H9 (cell line): Measurements from ENCODE around the gene PLEKHM3. TPM values are rescaled to one million over a fixed set of nuclear protein-coding genes. Genes with fewer than 3 reads are reported as not detected.

Source experiments
- DNase-seq: peaks from one replicate; pipeline ENCODE4 v3.0.0-alpha.2; 2017
- H2AFZ ChIP-seq: one replicate; pipeline ENCODE4 v1.6.1; 2013; ENCODE audit warnings: mild to moderate bottlenecking, low read length, control low read depth, moderate library complexity
- H2AK5ac ChIP-seq: 2 replicates; pipeline ENCODE4 v1.6.1; 2013; ENCODE audit warnings: low read length, control low read depth, mixed read lengths; ENCODE audit not compliant: insufficient read length
- H2BK120ac ChIP-seq: one replicate; pipeline ENCODE4 v1.6.1; 2013; ENCODE audit warnings: low read depth, mild to moderate bottlenecking, low read length, control low read depth, inconsistent platforms; ENCODE audit not compliant: poor library complexity, severe bottlenecking
- H2BK12ac ChIP-seq: 2 replicates; pipeline ENCODE4 v1.6.1; 2013; ENCODE audit warnings: low read length, control low read depth, mixed read lengths, low read depth; ENCODE audit not compliant: insufficient read length
- H2BK15ac ChIP-seq: 2 replicates; pipeline ENCODE4 v1.6.1; 2013; ENCODE audit warnings: low read depth, low read length, control low read depth
- H2BK20ac ChIP-seq: one replicate; pipeline ENCODE4 v1.6.1; 2013; ENCODE audit warnings: low read depth, mild to moderate bottlenecking, low read length, control low read depth, inconsistent platforms; ENCODE audit not compliant: poor library complexity, severe bottlenecking
- H2BK5ac ChIP-seq: 2 replicates; pipeline ENCODE4 v1.6.1; 2013; ENCODE audit warnings: low read length, control low read depth, mixed read lengths; ENCODE audit not compliant: insufficient read length
- H3K14ac ChIP-seq: 2 replicates; pipeline ENCODE4 v1.6.1; 2013; ENCODE audit warnings: low read length, control low read depth; ENCODE audit not compliant: insufficient read depth
- H3K18ac ChIP-seq: 2 replicates; pipeline ENCODE4 v1.6.1; 2013; ENCODE audit warnings: low read depth, mild to moderate bottlenecking, mixed read lengths, low read length, control low read depth; ENCODE audit not compliant: insufficient read length
- H3K23ac ChIP-seq: 2 replicates; pipeline ENCODE4 v1.6.1; 2013; ENCODE audit warnings: low read length, control low read depth, mixed read lengths, low read depth; ENCODE audit not compliant: insufficient read length
- H3K23me2 ChIP-seq: 2 replicates; pipeline ENCODE4 v1.6.1; 2013; ENCODE audit warnings: low read depth, mild to moderate bottlenecking, mixed read lengths, low read length, control low read depth; ENCODE audit not compliant: insufficient read length, poor library complexity, severe bottlenecking
- H3K27ac ChIP-seq: 2 replicates; pipeline ENCODE4 v1.5.1; 2013; ENCODE audit warnings: low read length, control low read depth, mixed read lengths, low read depth; ENCODE audit not compliant: insufficient read length
- H3K27me3 ChIP-seq: 2 replicates; pipeline ENCODE4 v1.6.1; 2013; ENCODE audit warnings: low read length, control low read depth, inconsistent platforms; ENCODE audit not compliant: insufficient read depth
- H3K4ac ChIP-seq: 2 replicates; pipeline ENCODE4 v1.6.1; 2013; ENCODE audit warnings: low read depth, mild to moderate bottlenecking, control low read depth, inconsistent platforms, low read length, moderate library complexity
- H3K4me1 ChIP-seq: 2 replicates; pipeline ENCODE4 v1.6.1; 2013; ENCODE audit warnings: low read length, control low read depth, inconsistent platforms; ENCODE audit not compliant: insufficient read depth
- H3K4me2 ChIP-seq: 2 replicates; pipeline ENCODE4 v1.6.1; 2013; ENCODE audit warnings: low read length, control low read depth, mixed read lengths; ENCODE audit not compliant: insufficient read length, insufficient read depth
- H3K56ac ChIP-seq: 2 replicates; pipeline ENCODE4 v1.6.1; 2013; ENCODE audit warnings: low read depth, mild to moderate bottlenecking, mixed read lengths, low read length, control low read depth; ENCODE audit not compliant: insufficient read length
- H3K79me1 ChIP-seq: 2 replicates; pipeline ENCODE4 v1.6.1; 2013; ENCODE audit warnings: low read depth, mild to moderate bottlenecking, moderate library complexity, low read length, control low read depth, inconsistent platforms; ENCODE audit not compliant: insufficient read depth, poor library complexity, severe bottlenecking
- H3K79me2 ChIP-seq: 2 replicates; pipeline ENCODE4 v1.6.1; 2013; ENCODE audit warnings: low read length, control low read depth, inconsistent platforms; ENCODE audit not compliant: insufficient read depth
- H3K9ac ChIP-seq: 2 replicates; pipeline ENCODE4 v1.6.1; 2013; ENCODE audit warnings: low read length, control low read depth, mixed read lengths; ENCODE audit not compliant: insufficient read length; ENCODE audit errors: extremely low read depth
- H3K9me3 ChIP-seq: one replicate; pipeline ENCODE4 v1.6.1; 2013; ENCODE audit warnings: low read depth, low read length, inconsistent platforms; ENCODE audit not compliant: control insufficient read depth
- H3T11ph ChIP-seq: one replicate; pipeline ENCODE4 v1.6.1; 2013; ENCODE audit warnings: mild to moderate bottlenecking, low read length, control low read depth, inconsistent platforms
- H4K20me1 ChIP-seq: one replicate; pipeline ENCODE4 v1.6.1; 2013; ENCODE audit not compliant: control insufficient read depth, insufficient read length, insufficient read depth
- H4K5ac ChIP-seq: 2 replicates; pipeline ENCODE4 v1.6.1; 2013; ENCODE audit warnings: low read depth, mild to moderate bottlenecking, mixed read lengths, low read length, control low read depth; ENCODE audit not compliant: insufficient read length
- H4K8ac ChIP-seq: replicated peaks from 2 replicates; pipeline ENCODE4 v1.6.1; 2013; ENCODE audit warnings: low read length, control low read depth, mixed read lengths, low read depth; ENCODE audit not compliant: insufficient read length
- H4K91ac ChIP-seq: 2 replicates; pipeline ENCODE4 v1.6.1; 2013; ENCODE audit warnings: low read depth, mild to moderate bottlenecking, moderate library complexity, mixed read lengths, low read length, control low read depth; ENCODE audit not compliant: insufficient read length
- H3K27ac Mint-ChIP-seq, 3 experiments: 2 replicates in 2 of 3; 3 replicates in 1 of 3; pipeline ENCODE4 v1.8.0; 2020 to 2021; ENCODE audit warnings: mixed read lengths in 3 of 3, mild to moderate bottlenecking in 1 of 3, moderate library complexity in 1 of 3
- H3K27me3 Mint-ChIP-seq: 2 replicates; pipeline ENCODE4 v1.8.0; 2021; ENCODE audit warnings: low read depth, mild to moderate bottlenecking, moderate library complexity, mixed read lengths
- H3K36me3 Mint-ChIP-seq, 3 experiments: 2 replicates in 2 of 3; 3 replicates in 1 of 3; pipeline ENCODE4 v1.8.0; 2020 to 2021; ENCODE audit warnings: low read depth in 3 of 3, mixed read lengths in 3 of 3; ENCODE audit not compliant: insufficient read depth in 1 of 3
- H3K4me1 Mint-ChIP-seq, 2 experiments: 2 replicates each; pipeline ENCODE4 v1.8.0; 2020; ENCODE audit warnings: mixed read lengths in 2 of 2
- H3K4me3 Mint-ChIP-seq, 2 experiments: 2 replicates in 1 of 2; 3 replicates in 1 of 2; pipeline ENCODE4 v1.8.0; 2020 to 2021; ENCODE audit warnings: mild to moderate bottlenecking in 2 of 2, mixed read lengths in 2 of 2, moderate library complexity in 1 of 2
- H3K9me3 Mint-ChIP-seq, 2 experiments: 2 replicates in 1 of 2; 3 replicates in 1 of 2; pipeline ENCODE4 v1.8.0; 2020; ENCODE audit warnings: mild to moderate bottlenecking in 2 of 2, mixed read lengths in 2 of 2, moderate library complexity in 1 of 2
- WGBS: extraction: QIAGEN DNeasy Blood & Tissue Kit; methylation state at CpG from one replicate; pipeline ENCODE4 v1.1.7; 2013; ENCODE audit warnings: missing lambda C conversion rate, low lambda C conversion rate, mixed read lengths; ENCODE audit not compliant: insufficient read length; ENCODE audit errors: extremely low coverage; 5-methylcytosine and 5-hydroxymethylcytosine counted together
- total RNA-seq: library from RNA; stranded (reverse); gene quantifications from 2 replicates; pipeline ENCODE4 v1.2.1, GENCODE V29; 2021
- TF ChIP-seq, protein P1 (sequence below): fragments of 200-600 bp; sonication (generic); conservative IDR thresholded peaks from 3 replicates; pipeline ENCODE4 v1.8.0; 2021; ENCODE audit warnings: antibody characterized with exemption, mild to moderate bottlenecking

The PLEKHM3 gene
- total RNA-seq, 1 experiment from 2014 or later = 7.5 TPM

- Histone ChIP-seq H2AFZ (no peak overlapping the region), H3K23ac (no peak overlapping the region), H3K27ac (no peak overlapping the region), H2BK5ac (no peak overlapping the region), H2AK5ac (no peak overlapping the region), H3T11ph (no peak overlapping the region), H3K79me2 (no peaks in the 10 kb centered on the region), H3K14ac (no peak overlapping the region), H3K4me2 (no peak overlapping the region), H3K4me1 (peaks cover 3% of the 10 kb centered on the region; the same call in 1 of the 2 replicates), H3K56ac (no peak overlapping the region), H3K18ac (no peak overlapping the region), H2BK15ac (no peak overlapping the region), H3K9me3 (no peaks in the 10 kb centered on the region), H3K79me1 (no peaks in the 10 kb centered on the region), H2BK120ac (no peak overlapping the region), H3K27me3 (no peaks in the 10 kb centered on the region), H3K23me2 (no peaks in the 10 kb centered on the region), H2BK12ac (no peak overlapping the region), H4K20me1 (no peaks in the 10 kb centered on the region), H2BK20ac (no peak overlapping the region), H4K8ac (no peak overlapping the region), H3K4ac (no peak overlapping the region), H3K9ac (no peak overlapping the region), H4K91ac (no peak overlapping the region), H4K5ac (no peak overlapping the region)
- no peak for DNase-seq
- TF ChIP-seq, protein P1, sequence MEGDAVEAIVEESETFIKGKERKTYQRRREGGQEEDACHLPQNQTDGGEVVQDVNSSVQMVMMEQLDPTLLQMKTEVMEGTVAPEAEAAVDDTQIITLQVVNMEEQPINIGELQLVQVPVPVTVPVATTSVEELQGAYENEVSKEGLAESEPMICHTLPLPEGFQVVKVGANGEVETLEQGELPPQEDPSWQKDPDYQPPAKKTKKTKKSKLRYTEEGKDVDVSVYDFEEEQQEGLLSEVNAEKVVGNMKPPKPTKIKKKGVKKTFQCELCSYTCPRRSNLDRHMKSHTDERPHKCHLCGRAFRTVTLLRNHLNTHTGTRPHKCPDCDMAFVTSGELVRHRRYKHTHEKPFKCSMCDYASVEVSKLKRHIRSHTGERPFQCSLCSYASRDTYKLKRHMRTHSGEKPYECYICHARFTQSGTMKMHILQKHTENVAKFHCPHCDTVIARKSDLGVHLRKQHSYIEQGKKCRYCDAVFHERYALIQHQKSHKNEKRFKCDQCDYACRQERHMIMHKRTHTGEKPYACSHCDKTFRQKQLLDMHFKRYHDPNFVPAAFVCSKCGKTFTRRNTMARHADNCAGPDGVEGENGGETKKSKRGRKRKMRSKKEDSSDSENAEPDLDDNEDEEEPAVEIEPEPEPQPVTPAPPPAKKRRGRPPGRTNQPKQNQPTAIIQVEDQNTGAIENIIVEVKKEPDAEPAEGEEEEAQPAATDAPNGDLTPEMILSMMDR = no peak
- Mint-ChIP-seq H3K4me1 (peaks cover 38 to 41% of the 10 kb centered on the region in 2 experiments), H3K36me3 (no peaks in the 10 kb centered on the region), H3K27ac (no peak overlapping the region), H3K27me3 (no peaks in the 10 kb centered on the region), H3K4me3 (no peak overlapping the region), H3K9me3 (no peaks in the 10 kb centered on the region)
- WGBS = no CpG with 5 or more reads among the region's 1 CpG
These were observed 93.2 kb downstream of the PLEKHM3 start for GRCh38 chr2:207932106-207932505.
